Spleen (tissue), 11 donors: ENCODE measurements around the gene CSNK1A1. TPM values are rescaled to one million over a fixed set of nuclear protein-coding genes. Genes with fewer than 3 reads are reported as not detected.
A peak's percentile ranks its signal among the peaks of the same experiment; 100 is the strongest.
"Not testable (repeated sequence)": the region's sequence is repeated elsewhere in the genome, so short reads cannot be mapped to it uniquely, and the experiment has no call there.

ENCODE experiments used
- DNase-seq: peaks from one replicate; pipeline ENCODE4 v3.0.0-alpha.2; 2020
- H3K27ac ChIP-seq, 8 donors: fragments of 200-600 bp; sonication (generic) in 7 of 8; 1 replicate in 4 of 8; 2 replicates in 4 of 8; pipeline versions ENCODE4 v1.5.0 to v1.8.0; 2016 to 2021; ENCODE audit warnings: inconsistent platforms in 4 of 8, mild to moderate bottlenecking in 4 of 8, moderate library complexity in 1 of 8
- H3K27me3 ChIP-seq, 7 donors: fragments of 200-600 bp; sonication (generic) in 6 of 7; replicated peaks in 1 of 7; 1 replicate in 4 of 7; 2 replicates in 3 of 7; pipeline versions ENCODE4 v1.5.0 to v1.8.0; 2016 to 2021; ENCODE audit warnings: inconsistent platforms in 3 of 7, mild to moderate bottlenecking in 1 of 7
- H3K36me3 ChIP-seq, 6 donors: fragments of 200-600 bp; sonication (generic) in 5 of 6; 1 replicate in 4 of 6; 2 replicates in 2 of 6; pipeline versions ENCODE4 v1.5.0 to v1.8.0; 2016 to 2021; ENCODE audit warnings: inconsistent platforms in 2 of 6
- H3K4me1 ChIP-seq, 6 donors: fragments of 200-600 bp; sonication (generic) in 5 of 6; 1 replicate in 3 of 6; 2 replicates in 3 of 6; pipeline versions ENCODE4 v1.5.0 to v1.8.0; 2016 to 2021; ENCODE audit warnings: inconsistent platforms in 3 of 6
- H3K4me3 ChIP-seq, 8 donors: fragments of 200-600 bp; sonication (generic) in 7 of 8; 1 replicate in 4 of 8; 2 replicates in 4 of 8; pipeline versions ENCODE4 v1.5.0 to v1.8.0; 2016 to 2021; ENCODE audit warnings: inconsistent platforms in 4 of 8, mild to moderate bottlenecking in 4 of 8, moderate library complexity in 2 of 8
- H3K9me3 ChIP-seq, 8 donors: fragments of 200-600 bp; sonication (generic) in 7 of 8; 1 replicate in 4 of 8; 2 replicates in 4 of 8; pipeline versions ENCODE4 v1.5.0 to v1.8.0; 2016 to 2021; ENCODE audit warnings: inconsistent platforms in 4 of 8
- POLR2A ChIP-seq, 3 donors: fragments of 450-650 bp; IDR thresholded peaks; one replicate each; pipeline ENCODE4 v1.5.1; 2017; ENCODE audit warnings: antibody characterized with exemption in 3 of 3, mild to moderate bottlenecking in 1 of 3
- POLR2AphosphoS5 ChIP-seq, 3 donors: sonication (generic); formaldehyde crosslinking; IDR thresholded peaks; one replicate each; pipeline ENCODE4 v1.5.1; 2017; ENCODE audit warnings: antibody characterized with exemption in 3 of 3
- WGBS, 5 donors: extraction: QIAGEN DNeasy Blood & Tissue Kit in 3 of 5; methylation state at CpG; one replicate each; pipeline versions ENCODE4 v1.1.5 to v1.1.7; 2013 to 2018; 5-methylcytosine and 5-hydroxymethylcytosine counted together
- intact Hi-C: fragments of 100-400 bp; cut with DNase I; formaldehyde crosslinking; loops from one replicate; pipeline ENCODE4 v1.15.0; 2023; ENCODE audit warnings: low total_unique reads
- polyA plus RNA-seq, 3 donors: library from polyadenylated mRNA; stranded (reverse); fragments of 200-250 nt; gene quantifications; one replicate each; pipeline ENCODE4 v1.2.1, GENCODE V29; 2013
- total RNA-seq, 7 donors: library from RNA; depleted of rRNA in 3 of 7; stranded (reverse); fragments of >200 nt in 3 of 7; fragmentation: NEBNext Ultra II Directional in 4 of 7; extraction: Animal tissue kit (Norgen Biotek cat#: 25700) in 4 of 7; gene quantifications; one replicate each; pipeline versions ENCODE4 v1.1.0 to v1.2.1, GENCODE V29; 2016 to 2021
- TF ChIP-seq, protein P1 (sequence below), 11 experiments: fragments of 200-600 bp in 7 of 11; fragments of 450-650 bp in 4 of 11; sonication (generic) in 4 of 11; IDR thresholded peaks in 8 of 11; conservative IDR thresholded peaks in 3 of 11; 1 replicate in 7 of 11; 2 replicates in 4 of 11; pipeline versions ENCODE4 v1.4.0 to v1.8.0; 2016 to 2021; ENCODE audit warnings: antibody characterized with exemption in 11 of 11, inconsistent platforms in 4 of 11, mild to moderate bottlenecking in 1 of 11
- donor health status: healthy with polysubstance abuse.
- donor health status: DM: no; HTN: no; CAD: no; lungs with moderate emphysema.
- donor health status: DM: no; HTN: no; CAD: no.
- donor health status: Bipolar disorder and iron deficiency.
- donor health status: healthy.
- donor health status: DM: no; HTN: no; CAD: no.
- donor health status: DM: yes; HTN: yes; CAD: no.

Gene CSNK1A1
- total and polyA plus RNA-seq, 10 donors, result 31.9 to 223 (median 185) TPM

- no peaks in the 10 kb centered on the region for H3K27me3 ChIP-seq
- peaks cover 13 to 66% (median 52%) of the 10 kb centered on the region in 6 donors for H3K4me1 ChIP-seq
- H3K4me3 ChIP-seq, result no peak overlapping the region
- H3K27ac ChIP-seq, result peak overlapping the region in 1 of 8 donors; percentile 19
- H3K9me3 ChIP-seq, result no peaks in the 10 kb centered on the region
- intact Hi-C loops, result no loop called here
- WGBS, 5 donors, result 81 to 90% (median 84%) methylated on average over 1 of the region's 1 CpG
- DNase-seq, result no peak
- H3K36me3 ChIP-seq, result peaks cover 0 to 86% (median 30%) of the 10 kb centered on the region in 6 donors
- TF ChIP-seq, protein P1, sequence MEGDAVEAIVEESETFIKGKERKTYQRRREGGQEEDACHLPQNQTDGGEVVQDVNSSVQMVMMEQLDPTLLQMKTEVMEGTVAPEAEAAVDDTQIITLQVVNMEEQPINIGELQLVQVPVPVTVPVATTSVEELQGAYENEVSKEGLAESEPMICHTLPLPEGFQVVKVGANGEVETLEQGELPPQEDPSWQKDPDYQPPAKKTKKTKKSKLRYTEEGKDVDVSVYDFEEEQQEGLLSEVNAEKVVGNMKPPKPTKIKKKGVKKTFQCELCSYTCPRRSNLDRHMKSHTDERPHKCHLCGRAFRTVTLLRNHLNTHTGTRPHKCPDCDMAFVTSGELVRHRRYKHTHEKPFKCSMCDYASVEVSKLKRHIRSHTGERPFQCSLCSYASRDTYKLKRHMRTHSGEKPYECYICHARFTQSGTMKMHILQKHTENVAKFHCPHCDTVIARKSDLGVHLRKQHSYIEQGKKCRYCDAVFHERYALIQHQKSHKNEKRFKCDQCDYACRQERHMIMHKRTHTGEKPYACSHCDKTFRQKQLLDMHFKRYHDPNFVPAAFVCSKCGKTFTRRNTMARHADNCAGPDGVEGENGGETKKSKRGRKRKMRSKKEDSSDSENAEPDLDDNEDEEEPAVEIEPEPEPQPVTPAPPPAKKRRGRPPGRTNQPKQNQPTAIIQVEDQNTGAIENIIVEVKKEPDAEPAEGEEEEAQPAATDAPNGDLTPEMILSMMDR (IDR thresholded peaks at IDR 0.05 in 8 of 11, conservative IDR thresholded peaks at IDR 0.05 in 3 of 11), result no peak
- TF ChIP-seq POLR2AphosphoS5 (IDR thresholded peaks at IDR 0.05) (no peak), POLR2A (IDR thresholded peaks at IDR 0.05) (no peak)
Measured at GRCh38 chr5:149514512-149514911, 36.7 kb downstream of the CSNK1A1 start.

GRCh38 chr5:149513372-149513947, 37.8 kb downstream of the CSNK1A1 start:
- DNase-seq, H3K4me3 ChIP-seq, H3K27ac ChIP-seq, H3K9me3 ChIP-seq, intact Hi-C loops, H3K27me3 ChIP-seq: not testable (repeated sequence)
- Histone ChIP-seq H3K36me3 (peaks cover 3 to 92% (median 41%) of the 10 kb centered on the region in 6 donors), H3K4me1 (peaks cover 6 to 55% (median 41%) of the 10 kb centered on the region in 6 donors)
- TF ChIP-seq POLR2AphosphoS5 (IDR thresholded peaks at IDR 0.05), result peak in 1 of 3 donors; percentile 11
- WGBS, 5 donors, result 87 to 97% (median 91%) methylated on average over 11 of the region's 11 CpGs

GRCh38 chr5:149510136-149510535, 41.1 kb downstream of the CSNK1A1 start:
- 88 to 100% (median 100%) methylated on average over 1 of the region's 1 CpG for WGBS, 5 donors
- H3K4me3 ChIP-seq, result no peak overlapping the region
- no peak overlapping the region for H3K27ac ChIP-seq
- H3K27me3 ChIP-seq, result no peaks in the 10 kb centered on the region
- no peak for DNase-seq
- peaks cover 5 to 99% (median 73%) of the 10 kb centered on the region in 6 donors for H3K36me3 ChIP-seq
- intact Hi-C loops, result no loop called here
- peaks cover 0 to 22% (median 8%) of the 10 kb centered on the region in 6 donors for H3K4me1 ChIP-seq
- no peaks in the 10 kb centered on the region for H3K9me3 ChIP-seq
- TF ChIP-seq POLR2A (IDR thresholded peaks at IDR 0.05) (no peak), POLR2AphosphoS5 (IDR thresholded peaks at IDR 0.05) (no peak)
- TF ChIP-seq, protein P1 (IDR thresholded peaks at IDR 0.05 in 8 of 11, conservative IDR thresholded peaks at IDR 0.05 in 3 of 11), result no peak

- H3K4me3 ChIP-seq, result no peak overlapping the region
Measured at GRCh38 chr5:149504677-149505076, 46.6 kb downstream of the CSNK1A1 start.

More at GRCh38 chr5:149504677-149505076, 46.6 kb downstream of the CSNK1A1 start:
- H3K9me3 ChIP-seq, result no peaks in the 10 kb centered on the region
- intact Hi-C loops, result no loop called here
- TF ChIP-seq POLR2A (IDR thresholded peaks at IDR 0.05), result no peak
- TF ChIP-seq POLR2AphosphoS5 (IDR thresholded peaks at IDR 0.05), result no peak
- TF ChIP-seq, protein P1 (IDR thresholded peaks at IDR 0.05 in 8 of 11, conservative IDR thresholded peaks at IDR 0.05 in 3 of 11), result no peak
- peaks cover 5 to 100% (median 95%) of the 10 kb centered on the region in 6 donors for H3K36me3 ChIP-seq
- DNase-seq, result no peak
- WGBS, 5 donors, result 88 to 96% (median 95%) methylated on average over 2 of the region's 2 CpGs
- no peak overlapping the region for H3K27ac ChIP-seq
- H3K4me1 ChIP-seq, result no peaks in the 10 kb centered on the region
- H3K27me3 ChIP-seq, result no peaks in the 10 kb centered on the region
